Kidney (tissue), 14 donors: ENCODE results near the gene SLC35E2B. TPM values are rescaled to one million over a fixed set of nuclear protein-coding genes. Genes with fewer than 3 reads are reported as not detected.

Source experiments
- DNase-seq, 5 donors: peaks; one replicate each; pipeline ENCODE4 v3.0.0-alpha.2; 2013 to 2020
- FAIRE-seq: peaks from 2 replicates; lab custom pipeline; 2012; peaks lifted over from hg19 to GRCh38; lab: Jason Lieb, UNC
- H3K27ac ChIP-seq, 2 donors: one replicate each; pipeline ENCODE4 v1.7.0; 2013; ENCODE audit warnings: low read depth in 2 of 2, low read length in 2 of 2, inconsistent platforms in 1 of 2
- H3K27me3 ChIP-seq: one replicate; pipeline ENCODE4 v1.7.1; 2013; ENCODE audit warnings: low read length, inconsistent platforms; ENCODE audit not compliant: control insufficient read depth, insufficient read depth
- H3K36me3 ChIP-seq, 3 donors: one replicate each; pipeline versions ENCODE4 v1.7.0 to v1.7.1; 2013; ENCODE audit warnings: low read length in 3 of 3, control low read depth in 1 of 3, inconsistent platforms in 1 of 3; ENCODE audit not compliant: insufficient read depth in 3 of 3, control insufficient read depth in 2 of 3
- H3K4me1 ChIP-seq, 3 donors: one replicate each; pipeline versions ENCODE4 v1.7.0 to v1.7.1; 2013; ENCODE audit warnings: low read length in 3 of 3, inconsistent platforms in 1 of 3, low read depth in 1 of 3; ENCODE audit not compliant: control insufficient read depth in 2 of 3, insufficient read depth in 2 of 3
- H3K4me3 ChIP-seq, 3 donors: one replicate each; pipeline versions ENCODE4 v1.7.0 to v1.8.1; 2013; ENCODE audit warnings: low read length in 3 of 3, control low read depth in 1 of 3, inconsistent platforms in 1 of 3
- H3K9ac ChIP-seq, 3 donors: one replicate each; pipeline versions ENCODE4 v1.7.0 to v1.7.1; 2013; ENCODE audit warnings: low read length in 3 of 3, control low read depth in 1 of 3, inconsistent platforms in 1 of 3
- H3K9me3 ChIP-seq, 3 donors: one replicate each; pipeline versions ENCODE4 v1.7.0 to v1.7.1; 2013; ENCODE audit warnings: low read length in 3 of 3, control low read depth in 1 of 3, inconsistent platforms in 1 of 3; ENCODE audit not compliant: control insufficient read depth in 2 of 3, insufficient read depth in 1 of 3
- intact Hi-C: fragments of 100-400 bp; cut with DNase I; formaldehyde crosslinking; loops from one replicate; pipeline ENCODE4 v1.11.1; 2022
- polyA plus RNA-seq: library from polyadenylated mRNA; stranded (reverse); fragments of 350-450 nt; fragmentation: Illumina TruSeq; extraction: RNeasy Lipid Tissue Mini Kit (QIAGEN cat#74804); gene quantifications from one replicate; pipeline ENCODE4 v1.2.3, GENCODE V29; 2014; ENCODE audit warnings: low read depth, low replicate concordance; ENCODE audit not compliant: insufficient read depth
- total RNA-seq: library from RNA; stranded (reverse); fragmentation: NEBNext Ultra II Directional; extraction: Animal tissue kit (Norgen Biotek cat#: 25700); gene quantifications from one replicate; pipeline ENCODE4 v1.2.1, GENCODE V29; 2021
- TF ChIP-seq, protein P1 (sequence below): IDR thresholded peaks from 3 replicates; pipeline ENCODE4 v1.5.1; 2012; ENCODE audit warnings: mild to moderate bottlenecking, moderate library complexity, borderline replicate concordance; ENCODE audit not compliant: insufficient read depth; ENCODE audit errors: extremely low read depth
- donor health status: control.
- donor health status: control.
- donor health status: control.
- donor health status: control.
- donor health status: control.
- donor health status: DM: yes; HTN: yes; CAD: no.
- donor health status: Normal renal cell carcinoma (clear cell type).

SLC35E2B gene
- total and polyA plus RNA-seq, 2 donors from 2014 or later, result 11.3 to 50.2 TPM

DNA sequence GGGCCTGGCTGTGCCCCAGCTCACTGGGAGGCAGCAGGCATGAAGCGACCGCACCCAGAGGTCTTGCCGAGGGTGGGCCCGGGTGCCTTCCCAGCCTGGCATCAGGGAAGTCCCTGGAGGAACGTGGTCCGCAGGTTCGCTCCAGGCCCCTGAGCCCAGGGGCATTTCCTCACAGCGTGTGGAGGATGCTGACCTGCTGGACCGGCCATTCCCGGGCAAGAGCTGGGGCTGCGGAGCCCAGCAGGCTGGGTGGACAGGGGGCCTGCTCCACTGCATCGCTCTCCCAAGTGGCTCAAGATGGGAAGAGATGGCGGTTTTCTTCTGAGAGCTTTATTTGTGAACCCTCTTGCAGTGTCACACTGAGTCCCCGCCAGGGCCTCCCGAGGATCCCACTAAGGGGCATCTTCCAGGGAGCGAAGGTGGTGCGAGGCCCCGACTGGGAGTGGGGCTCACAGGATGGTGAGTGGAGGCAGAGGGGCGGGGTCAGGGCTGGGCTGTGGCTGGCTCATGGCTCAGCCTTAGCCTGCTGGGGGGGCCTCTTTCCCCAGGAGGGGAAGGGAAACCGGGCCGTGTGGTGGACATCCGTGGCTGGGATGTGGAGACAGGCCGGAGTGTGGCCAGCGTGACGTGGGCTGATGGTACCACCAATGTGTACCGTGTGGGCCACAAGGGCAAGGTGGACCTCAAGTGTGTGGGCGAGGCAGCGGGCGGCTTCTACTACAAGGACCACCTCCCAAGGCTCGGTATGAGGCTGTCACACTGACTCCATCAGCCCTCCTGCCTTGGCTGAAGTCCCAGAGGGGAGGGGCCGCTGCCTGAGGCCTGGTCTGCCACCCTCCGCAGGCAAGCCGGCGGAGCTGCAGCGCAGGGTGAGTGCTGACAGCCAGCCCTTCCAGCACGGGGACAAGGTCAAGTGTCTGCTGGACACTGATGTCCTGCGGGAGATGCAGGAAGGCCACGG, 67.9 kb downstream of the SLC35E2B start:
- FAIRE-seq (no peak), DNase-seq (peak in 2 of 5 donors; percentile 37 to 50)
- TF ChIP-seq, protein P1, sequence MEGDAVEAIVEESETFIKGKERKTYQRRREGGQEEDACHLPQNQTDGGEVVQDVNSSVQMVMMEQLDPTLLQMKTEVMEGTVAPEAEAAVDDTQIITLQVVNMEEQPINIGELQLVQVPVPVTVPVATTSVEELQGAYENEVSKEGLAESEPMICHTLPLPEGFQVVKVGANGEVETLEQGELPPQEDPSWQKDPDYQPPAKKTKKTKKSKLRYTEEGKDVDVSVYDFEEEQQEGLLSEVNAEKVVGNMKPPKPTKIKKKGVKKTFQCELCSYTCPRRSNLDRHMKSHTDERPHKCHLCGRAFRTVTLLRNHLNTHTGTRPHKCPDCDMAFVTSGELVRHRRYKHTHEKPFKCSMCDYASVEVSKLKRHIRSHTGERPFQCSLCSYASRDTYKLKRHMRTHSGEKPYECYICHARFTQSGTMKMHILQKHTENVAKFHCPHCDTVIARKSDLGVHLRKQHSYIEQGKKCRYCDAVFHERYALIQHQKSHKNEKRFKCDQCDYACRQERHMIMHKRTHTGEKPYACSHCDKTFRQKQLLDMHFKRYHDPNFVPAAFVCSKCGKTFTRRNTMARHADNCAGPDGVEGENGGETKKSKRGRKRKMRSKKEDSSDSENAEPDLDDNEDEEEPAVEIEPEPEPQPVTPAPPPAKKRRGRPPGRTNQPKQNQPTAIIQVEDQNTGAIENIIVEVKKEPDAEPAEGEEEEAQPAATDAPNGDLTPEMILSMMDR, result no peak
- intact Hi-C loops, result no loop called here
- Histone ChIP-seq H3K36me3 (no peaks in the 10 kb centered on the region), H3K27me3 (no peaks in the 10 kb centered on the region), H3K4me1 (no peaks in the 10 kb centered on the region), H3K27ac (no peak overlapping the region), H3K9ac (no peak overlapping the region), H3K9me3 (no peaks in the 10 kb centered on the region), H3K4me3 (no peak overlapping the region)

DNA sequence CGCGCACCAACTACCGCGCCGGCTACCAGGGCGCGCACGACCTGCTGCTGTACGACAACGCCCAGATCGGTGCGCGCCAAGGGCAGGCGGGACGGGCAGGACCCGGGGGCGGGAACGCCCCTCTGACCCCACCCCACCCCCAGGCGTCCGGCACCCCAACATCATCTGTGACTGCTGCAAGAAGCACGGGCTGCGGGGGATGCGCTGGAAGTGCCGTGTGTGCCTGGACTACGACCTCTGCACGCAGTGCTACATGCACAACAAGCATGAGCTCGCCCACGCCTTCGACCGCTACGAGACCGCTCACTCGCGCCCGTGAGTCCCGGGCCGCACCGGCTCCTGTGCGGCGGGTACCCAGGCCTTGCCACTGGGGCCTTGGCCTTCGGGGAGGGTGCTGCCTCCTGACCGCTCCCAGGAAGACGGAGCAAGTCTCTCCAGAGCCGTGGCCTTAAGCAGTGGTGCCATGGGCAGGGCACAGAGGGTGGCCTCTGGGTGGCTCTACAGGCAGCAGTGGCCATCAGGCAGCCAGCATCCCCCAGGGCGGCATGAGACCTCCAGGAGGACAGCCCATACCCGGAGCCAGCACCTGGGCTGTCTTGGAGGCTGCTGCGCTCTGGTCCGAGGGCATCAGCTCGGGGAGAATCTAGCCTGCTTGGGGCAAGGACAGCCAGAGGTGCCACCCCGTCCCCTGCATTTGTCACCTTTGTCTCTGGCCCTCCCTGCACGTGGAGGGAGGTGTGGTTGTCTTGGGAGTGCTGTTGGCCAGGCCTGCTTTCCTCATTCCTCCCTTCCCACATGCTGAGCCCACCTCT, 68.8 kb downstream of the SLC35E2B start:
- H3K9me3 ChIP-seq, result no peaks in the 10 kb centered on the region
- H3K4me1 ChIP-seq, result no peaks in the 10 kb centered on the region
- H3K27ac ChIP-seq, result no peak overlapping the region
- no peak for FAIRE-seq
- no peak overlapping the region for H3K9ac ChIP-seq
- peak in 1 of 5 donors; percentile 42 for DNase-seq
- H3K27me3 ChIP-seq, result no peaks in the 10 kb centered on the region
- no peak overlapping the region for H3K4me3 ChIP-seq
- TF ChIP-seq, protein P1, result no peak
- intact Hi-C loops, result no loop called here
- no peaks in the 10 kb centered on the region for H3K36me3 ChIP-seq

GRCh38 chr1:1623181-1623630, 69.4 kb downstream of the SLC35E2B start:
- Histone ChIP-seq H3K27ac (no peak overlapping the region), H3K4me1 (no peaks in the 10 kb centered on the region), H3K4me3 (no peak overlapping the region), H3K36me3 (no peaks in the 10 kb centered on the region), H3K9ac (no peak overlapping the region), H3K27me3 (no peaks in the 10 kb centered on the region), H3K9me3 (no peaks in the 10 kb centered on the region)
- FAIRE-seq (no peak), DNase-seq (peak in 2 of 5 donors; percentile 48 to 68)
- TF ChIP-seq, protein P1, result no peak
- intact Hi-C loops, result no loop called here
